H9 (cell line): ENCODE data around the gene KCNK10. TPM values are rescaled to one million over a fixed set of nuclear protein-coding genes. Genes with fewer than 3 reads are reported as not detected.

Source experiments
- DNase-seq: peaks from one replicate; pipeline ENCODE4 v3.0.0-alpha.2; 2017
- H2AFZ ChIP-seq: one replicate; pipeline ENCODE4 v1.6.1; 2013; ENCODE audit warnings: mild to moderate bottlenecking, low read length, control low read depth, moderate library complexity
- H2AK5ac ChIP-seq: 2 replicates; pipeline ENCODE4 v1.6.1; 2013; ENCODE audit warnings: low read length, control low read depth, mixed read lengths; ENCODE audit not compliant: insufficient read length
- H2BK120ac ChIP-seq: one replicate; pipeline ENCODE4 v1.6.1; 2013; ENCODE audit warnings: low read depth, mild to moderate bottlenecking, low read length, control low read depth, inconsistent platforms; ENCODE audit not compliant: poor library complexity, severe bottlenecking
- H2BK12ac ChIP-seq: 2 replicates; pipeline ENCODE4 v1.6.1; 2013; ENCODE audit warnings: low read length, control low read depth, mixed read lengths, low read depth; ENCODE audit not compliant: insufficient read length
- H2BK15ac ChIP-seq: 2 replicates; pipeline ENCODE4 v1.6.1; 2013; ENCODE audit warnings: low read depth, low read length, control low read depth
- H2BK20ac ChIP-seq: one replicate; pipeline ENCODE4 v1.6.1; 2013; ENCODE audit warnings: low read depth, mild to moderate bottlenecking, low read length, control low read depth, inconsistent platforms; ENCODE audit not compliant: poor library complexity, severe bottlenecking
- H2BK5ac ChIP-seq: 2 replicates; pipeline ENCODE4 v1.6.1; 2013; ENCODE audit warnings: low read length, control low read depth, mixed read lengths; ENCODE audit not compliant: insufficient read length
- H3K14ac ChIP-seq: 2 replicates; pipeline ENCODE4 v1.6.1; 2013; ENCODE audit warnings: low read length, control low read depth; ENCODE audit not compliant: insufficient read depth
- H3K18ac ChIP-seq: 2 replicates; pipeline ENCODE4 v1.6.1; 2013; ENCODE audit warnings: low read depth, mild to moderate bottlenecking, mixed read lengths, low read length, control low read depth; ENCODE audit not compliant: insufficient read length
- H3K23ac ChIP-seq: 2 replicates; pipeline ENCODE4 v1.6.1; 2013; ENCODE audit warnings: low read length, control low read depth, mixed read lengths, low read depth; ENCODE audit not compliant: insufficient read length
- H3K23me2 ChIP-seq: 2 replicates; pipeline ENCODE4 v1.6.1; 2013; ENCODE audit warnings: low read depth, mild to moderate bottlenecking, mixed read lengths, low read length, control low read depth; ENCODE audit not compliant: insufficient read length, poor library complexity, severe bottlenecking
- H3K27ac ChIP-seq: 2 replicates; pipeline ENCODE4 v1.5.1; 2013; ENCODE audit warnings: low read length, control low read depth, mixed read lengths, low read depth; ENCODE audit not compliant: insufficient read length
- H3K27me3 ChIP-seq: 2 replicates; pipeline ENCODE4 v1.6.1; 2013; ENCODE audit warnings: low read length, control low read depth, inconsistent platforms; ENCODE audit not compliant: insufficient read depth
- H3K4ac ChIP-seq: 2 replicates; pipeline ENCODE4 v1.6.1; 2013; ENCODE audit warnings: low read depth, mild to moderate bottlenecking, control low read depth, inconsistent platforms, low read length, moderate library complexity
- H3K4me1 ChIP-seq: 2 replicates; pipeline ENCODE4 v1.6.1; 2013; ENCODE audit warnings: low read length, control low read depth, inconsistent platforms; ENCODE audit not compliant: insufficient read depth
- H3K4me2 ChIP-seq: 2 replicates; pipeline ENCODE4 v1.6.1; 2013; ENCODE audit warnings: low read length, control low read depth, mixed read lengths; ENCODE audit not compliant: insufficient read length, insufficient read depth
- H3K56ac ChIP-seq: 2 replicates; pipeline ENCODE4 v1.6.1; 2013; ENCODE audit warnings: low read depth, mild to moderate bottlenecking, mixed read lengths, low read length, control low read depth; ENCODE audit not compliant: insufficient read length
- H3K79me1 ChIP-seq: 2 replicates; pipeline ENCODE4 v1.6.1; 2013; ENCODE audit warnings: low read depth, mild to moderate bottlenecking, moderate library complexity, low read length, control low read depth, inconsistent platforms; ENCODE audit not compliant: insufficient read depth, poor library complexity, severe bottlenecking
- H3K79me2 ChIP-seq: 2 replicates; pipeline ENCODE4 v1.6.1; 2013; ENCODE audit warnings: low read length, control low read depth, inconsistent platforms; ENCODE audit not compliant: insufficient read depth
- H3K9ac ChIP-seq: 2 replicates; pipeline ENCODE4 v1.6.1; 2013; ENCODE audit warnings: low read length, control low read depth, mixed read lengths; ENCODE audit not compliant: insufficient read length; ENCODE audit errors: extremely low read depth
- H3K9me3 ChIP-seq: one replicate; pipeline ENCODE4 v1.6.1; 2013; ENCODE audit warnings: low read depth, low read length, inconsistent platforms; ENCODE audit not compliant: control insufficient read depth
- H3T11ph ChIP-seq: one replicate; pipeline ENCODE4 v1.6.1; 2013; ENCODE audit warnings: mild to moderate bottlenecking, low read length, control low read depth, inconsistent platforms
- H4K20me1 ChIP-seq: one replicate; pipeline ENCODE4 v1.6.1; 2013; ENCODE audit not compliant: control insufficient read depth, insufficient read length, insufficient read depth
- H4K5ac ChIP-seq: 2 replicates; pipeline ENCODE4 v1.6.1; 2013; ENCODE audit warnings: low read depth, mild to moderate bottlenecking, mixed read lengths, low read length, control low read depth; ENCODE audit not compliant: insufficient read length
- H4K8ac ChIP-seq: replicated peaks from 2 replicates; pipeline ENCODE4 v1.6.1; 2013; ENCODE audit warnings: low read length, control low read depth, mixed read lengths, low read depth; ENCODE audit not compliant: insufficient read length
- H4K91ac ChIP-seq: 2 replicates; pipeline ENCODE4 v1.6.1; 2013; ENCODE audit warnings: low read depth, mild to moderate bottlenecking, moderate library complexity, mixed read lengths, low read length, control low read depth; ENCODE audit not compliant: insufficient read length
- H3K27ac Mint-ChIP-seq, 3 experiments: 2 replicates in 2 of 3; 3 replicates in 1 of 3; pipeline ENCODE4 v1.8.0; 2020 to 2021; ENCODE audit warnings: mixed read lengths in 3 of 3, mild to moderate bottlenecking in 1 of 3, moderate library complexity in 1 of 3
- H3K27me3 Mint-ChIP-seq: 2 replicates; pipeline ENCODE4 v1.8.0; 2021; ENCODE audit warnings: low read depth, mild to moderate bottlenecking, moderate library complexity, mixed read lengths
- H3K36me3 Mint-ChIP-seq, 3 experiments: 2 replicates in 2 of 3; 3 replicates in 1 of 3; pipeline ENCODE4 v1.8.0; 2020 to 2021; ENCODE audit warnings: low read depth in 3 of 3, mixed read lengths in 3 of 3; ENCODE audit not compliant: insufficient read depth in 1 of 3
- H3K4me1 Mint-ChIP-seq, 2 experiments: 2 replicates each; pipeline ENCODE4 v1.8.0; 2020; ENCODE audit warnings: mixed read lengths in 2 of 2
- H3K4me3 Mint-ChIP-seq, 2 experiments: 2 replicates in 1 of 2; 3 replicates in 1 of 2; pipeline ENCODE4 v1.8.0; 2020 to 2021; ENCODE audit warnings: mild to moderate bottlenecking in 2 of 2, mixed read lengths in 2 of 2, moderate library complexity in 1 of 2
- H3K9me3 Mint-ChIP-seq, 2 experiments: 2 replicates in 1 of 2; 3 replicates in 1 of 2; pipeline ENCODE4 v1.8.0; 2020; ENCODE audit warnings: mild to moderate bottlenecking in 2 of 2, mixed read lengths in 2 of 2, moderate library complexity in 1 of 2
- WGBS: extraction: QIAGEN DNeasy Blood & Tissue Kit; methylation state at CpG from one replicate; pipeline ENCODE4 v1.1.7; 2013; ENCODE audit warnings: missing lambda C conversion rate, low lambda C conversion rate, mixed read lengths; ENCODE audit not compliant: insufficient read length; ENCODE audit errors: extremely low coverage; 5-methylcytosine and 5-hydroxymethylcytosine counted together
- total RNA-seq: library from RNA; stranded (reverse); gene quantifications from 2 replicates; pipeline ENCODE4 v1.2.1, GENCODE V29; 2021
- TF ChIP-seq, protein P1 (sequence below): fragments of 200-600 bp; sonication (generic); conservative IDR thresholded peaks from 3 replicates; pipeline ENCODE4 v1.8.0; 2021; ENCODE audit warnings: antibody characterized with exemption, mild to moderate bottlenecking

KCNK10 gene
- total RNA-seq, 1 experiment from 2014 or later, result 0.33 TPM

DNA sequence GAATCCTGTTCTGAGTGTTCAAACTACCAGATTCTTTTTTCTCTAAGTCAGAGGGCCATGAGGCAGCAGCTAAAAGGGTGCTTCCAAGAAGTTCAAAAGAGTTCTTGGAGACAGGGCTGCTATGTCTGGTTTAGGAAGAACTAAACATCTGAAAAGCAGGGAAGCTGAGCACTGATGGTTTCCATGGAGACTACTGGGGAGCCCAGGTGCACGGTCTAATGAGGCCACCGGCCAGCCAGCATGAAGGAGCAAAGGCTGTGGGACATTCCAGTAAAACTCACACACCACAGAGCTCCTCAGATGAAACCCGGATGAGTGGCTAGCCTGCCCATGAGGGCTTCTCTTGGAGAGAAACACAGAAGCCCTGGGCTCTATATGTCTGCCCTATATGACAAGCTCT, 97.3 kb downstream of the KCNK10 start:
- no peak overlapping the region for H3K27ac Mint-ChIP-seq
- H3K36me3 Mint-ChIP-seq, result peaks cover 0 to 18% (median 1%) of the 10 kb centered on the region in 3 experiments; a peak in 4 of 7 replicates
- H3K4me3 Mint-ChIP-seq, result no peak overlapping the region

More for the DNA sequence above, 97.3 kb downstream of the KCNK10 start:
- Histone ChIP-seq H3K4me2 (no peak overlapping the region), H2BK120ac (no peak overlapping the region), H4K8ac (no peak overlapping the region), H3T11ph (no peak overlapping the region), H2AFZ (no peak overlapping the region), H3K9ac (no peak overlapping the region), H4K5ac (no peak overlapping the region), H3K14ac (no peak overlapping the region), H2BK20ac (no peak overlapping the region), H3K18ac (no peak overlapping the region), H4K20me1 (no peaks in the 10 kb centered on the region), H2BK12ac (no peak overlapping the region), H3K23ac (no peak overlapping the region), H2BK15ac (no peak overlapping the region), H3K56ac (no peak overlapping the region), H3K27ac (no peak overlapping the region), H3K79me1 (no peaks in the 10 kb centered on the region), H4K91ac (no peak overlapping the region), H3K23me2 (no peaks in the 10 kb centered on the region), H3K9me3 (peaks cover 7% of the 10 kb centered on the region), H3K79me2 (no peaks in the 10 kb centered on the region), H2BK5ac (no peak overlapping the region), H3K4ac (no peak overlapping the region), H2AK5ac (no peak overlapping the region), H3K4me1 (no peaks in the 10 kb centered on the region), H3K27me3 (no peaks in the 10 kb centered on the region)
- H3K9me3 Mint-ChIP-seq, result peaks cover 20 to 24% of the 10 kb centered on the region in 2 experiments
- H3K27me3 Mint-ChIP-seq, result no peaks in the 10 kb centered on the region
- DNase-seq, result no peak
- no peaks in the 10 kb centered on the region for H3K4me1 Mint-ChIP-seq
- no CpG with 5 or more reads among the region's 3 CpGs for WGBS
- TF ChIP-seq, protein P1, sequence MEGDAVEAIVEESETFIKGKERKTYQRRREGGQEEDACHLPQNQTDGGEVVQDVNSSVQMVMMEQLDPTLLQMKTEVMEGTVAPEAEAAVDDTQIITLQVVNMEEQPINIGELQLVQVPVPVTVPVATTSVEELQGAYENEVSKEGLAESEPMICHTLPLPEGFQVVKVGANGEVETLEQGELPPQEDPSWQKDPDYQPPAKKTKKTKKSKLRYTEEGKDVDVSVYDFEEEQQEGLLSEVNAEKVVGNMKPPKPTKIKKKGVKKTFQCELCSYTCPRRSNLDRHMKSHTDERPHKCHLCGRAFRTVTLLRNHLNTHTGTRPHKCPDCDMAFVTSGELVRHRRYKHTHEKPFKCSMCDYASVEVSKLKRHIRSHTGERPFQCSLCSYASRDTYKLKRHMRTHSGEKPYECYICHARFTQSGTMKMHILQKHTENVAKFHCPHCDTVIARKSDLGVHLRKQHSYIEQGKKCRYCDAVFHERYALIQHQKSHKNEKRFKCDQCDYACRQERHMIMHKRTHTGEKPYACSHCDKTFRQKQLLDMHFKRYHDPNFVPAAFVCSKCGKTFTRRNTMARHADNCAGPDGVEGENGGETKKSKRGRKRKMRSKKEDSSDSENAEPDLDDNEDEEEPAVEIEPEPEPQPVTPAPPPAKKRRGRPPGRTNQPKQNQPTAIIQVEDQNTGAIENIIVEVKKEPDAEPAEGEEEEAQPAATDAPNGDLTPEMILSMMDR, result no peak
